HCT116 (cell line): Measurements from ENCODE around the gene ADD1. TPM values are rescaled to one million over a fixed set of nuclear protein-coding genes. Genes with fewer than 3 reads are reported as not detected.
A peak's percentile ranks its signal among the peaks of the same experiment; 100 is the strongest.

Source experiments
- ATAC-seq: fragments of 200-7000 bp; cut with Tn5 transposase; 2 replicates; pipeline ENCODE4 v1.9.1; 2020; ENCODE audit warnings: mild to moderate bottlenecking, moderate library complexity
- BruUV-seq: library from RNA; stranded (reverse); fragments of 400-500 nt; replicated peaks from 2 replicates; lab custom pipeline; 2021; lab: Mats Ljungman, UMichigan
- CTCF ChIA-PET: fragments of 300-600 bp; sonication (Branson Sonifier 250); formaldehyde crosslinking; loops from one replicate; lab custom pipeline; 2021; ENCODE audit warnings: antibody characterized with exemption; lab: Charles Lee
- POLR2A ChIA-PET: fragments of 300-600, 350-600 bp; sonication (Branson Sonifier 250); formaldehyde crosslinking; loops from one replicate; lab custom pipeline; 2021; ENCODE audit warnings: antibody characterized with exemption; lab: Charles Lee
- RAD21 ChIA-PET, 2 experiments: fragments of 300-600 bp; sonication (Branson Sonifier 250); formaldehyde crosslinking; loops; one replicate each; lab custom pipeline; 2023; ENCODE audit warnings: low total read pairs in 2 of 2; ENCODE audit not compliant: uncharacterized antibody in 2 of 2, unreplicated experiment in 2 of 2, low non-redundant PET in 1 of 2; lab: Charles Lee
- DNase-seq: peaks from one replicate; pipeline ENCODE4 v3.0.0-alpha.2; 2010; ENCODE audit warnings: low read depth, low spot score
- H2AFZ ChIP-seq: fragments of 200-600 bp; shearing (Covaris generic), sonication (generic); 2 replicates; pipeline ENCODE4 v1.6.1; 2017; ENCODE audit warnings: low read depth, mixed run types, mixed read lengths, antibody characterized with exemption, low read length; ENCODE audit not compliant: poor library complexity, severe bottlenecking
- H3K27ac ChIP-seq: 2 replicates; pipeline ENCODE4 v1.5.1; 2012; ENCODE audit warnings: low read depth, low read length
- H3K27me3 ChIP-seq: fragments of 200-600 bp; sonication (generic); 2 replicates; pipeline ENCODE4 v1.6.1; 2016; ENCODE audit warnings: mixed run types, low read length, mixed read lengths; ENCODE audit not compliant: insufficient read depth
- H3K36me3 ChIP-seq, 2 experiments: fragments of 200-500 bp in 1 of 2; fragments of 200-600 bp in 1 of 2; sonication (Bioruptor generic) in 1 of 2; sonication (generic) in 1 of 2; 2 replicates each; pipeline versions ENCODE4 v1.5.1 to v1.6.1; 2014 to 2016; ENCODE audit warnings: low read length in 2 of 2, inconsistent platforms in 1 of 2, mixed read lengths in 1 of 2, mixed run types in 1 of 2; ENCODE audit not compliant: insufficient read depth in 2 of 2, control insufficient read depth in 1 of 2
- H3K4me1 ChIP-seq, 2 experiments: fragments of 200-600 bp in 1 of 2; sonication (generic) in 1 of 2; 2 replicates each; pipeline versions ENCODE4 v1.5.1 to v1.6.1; 2012 to 2017; ENCODE audit warnings: low read length in 2 of 2, inconsistent platforms in 1 of 2, mild to moderate bottlenecking in 1 of 2, mixed read lengths in 1 of 2, mixed run types in 1 of 2, moderate library complexity in 1 of 2; ENCODE audit not compliant: insufficient read depth in 2 of 2, control insufficient read depth in 1 of 2
- H3K4me2 ChIP-seq: fragments of 200-600 bp; sonication (generic); 2 replicates; pipeline ENCODE4 v1.6.1; 2017; ENCODE audit warnings: mixed run types, low read length, mixed read lengths
- H3K4me3 ChIP-seq, 2 experiments: fragments of 200-600 bp in 1 of 2; sonication (generic) in 1 of 2; replicated peaks in 1 of 2; 2 replicates each; pipeline ENCODE4 v1.5.1; 2011 to 2016; ENCODE audit warnings: low read length in 2 of 2, control low read depth in 1 of 2, low read depth in 1 of 2, mild to moderate bottlenecking in 1 of 2, mixed read lengths in 1 of 2, mixed run types in 1 of 2
- H3K79me2 ChIP-seq: fragments of 200-600 bp; sonication (generic); 2 replicates; pipeline ENCODE4 v1.6.1; 2017; ENCODE audit warnings: mild to moderate bottlenecking, mixed run types, low read length, moderate library complexity, mixed read lengths; ENCODE audit not compliant: insufficient read depth
- H3K9ac ChIP-seq: fragments of 200-600 bp; sonication (generic); 2 replicates; pipeline ENCODE4 v1.6.1; 2016; ENCODE audit warnings: low read length, mixed read lengths
- H3K9me2 ChIP-seq: fragments of 200-600 bp; sonication (generic), shearing (Covaris generic); 2 replicates; pipeline ENCODE4 v1.6.1; 2017; ENCODE audit warnings: mixed run types, mild to moderate bottlenecking, moderate library complexity; ENCODE audit not compliant: insufficient read depth
- H3K9me3 ChIP-seq, 2 experiments: fragments of 200-500 bp in 1 of 2; fragments of 200-600 bp in 1 of 2; sonication (Bioruptor generic) in 1 of 2; sonication (generic) in 1 of 2; 2 replicates each; pipeline ENCODE4 v1.6.1; 2014 to 2017; ENCODE audit warnings: low read length in 2 of 2, mixed read lengths in 2 of 2, inconsistent platforms in 1 of 2, low read depth in 1 of 2, mild to moderate bottlenecking in 1 of 2, mixed run types in 1 of 2, moderate library complexity in 1 of 2; ENCODE audit not compliant: control insufficient read depth in 1 of 2, insufficient read depth in 1 of 2
- H4K20me1 ChIP-seq: fragments of 200-600 bp; sonication (generic), shearing (Covaris generic); 2 replicates; pipeline ENCODE4 v1.6.1; 2017; ENCODE audit warnings: mixed run types, mild to moderate bottlenecking, moderate library complexity; ENCODE audit not compliant: insufficient read depth
- EZH2 ChIP-seq: fragments of 200-600 bp; sonication (generic); IDR thresholded peaks from 2 replicates; pipeline ENCODE4 v1.6.1; 2017; ENCODE audit warnings: antibody characterized with exemption, mixed run types
- EZH2phosphoT487 ChIP-seq: fragments of 200-600 bp; IDR thresholded peaks from 2 replicates; pipeline ENCODE4 v1.6.1; 2018; ENCODE audit warnings: antibody characterized with exemption, borderline replicate concordance
- MAX ChIP-seq: IDR thresholded peaks from 2 replicates; pipeline ENCODE4 v1.6.1; 2012
- POLR2A ChIP-seq: IDR thresholded peaks from 2 replicates; pipeline ENCODE4 v1.7.0; 2011; ENCODE audit warnings: borderline replicate concordance; ENCODE audit not compliant: insufficient read depth, insufficient read length; ENCODE audit errors: extremely low read depth
- POLR2AphosphoS5 ChIP-seq: IDR thresholded peaks from 2 replicates; pipeline ENCODE4 v1.6.1; 2011; ENCODE audit warnings: mild to moderate bottlenecking, low read depth, low read length, moderate library complexity
- RAD21 ChIP-seq: IDR thresholded peaks from 2 replicates; pipeline ENCODE4 v1.6.1; 2012; ENCODE audit warnings: low read depth, mild to moderate bottlenecking
- SP1 ChIP-seq: IDR thresholded peaks from 2 replicates; pipeline ENCODE4 v1.6.1; 2012; ENCODE audit warnings: low read depth
- ZFX ChIP-seq: fragments of 450-650 bp; IDR thresholded peaks from 2 replicates; pipeline ENCODE4 v1.6.1; 2017
- ZNF274 ChIP-seq: fragments of 200-500 bp; sonication (Bioruptor generic); IDR thresholded peaks from 2 replicates; pipeline ENCODE4 v1.6.1; 2014; ENCODE audit warnings: mild to moderate bottlenecking, low read depth, low read length, inconsistent platforms
- intact Hi-C: fragments of 100-400 bp; cut with micrococcal nuclease; formaldehyde crosslinking; loops from 2 replicates; pipeline ENCODE4 v1.10.0; 2022
- total RNA-seq: library from RNA; stranded (reverse); gene quantifications from one replicate; pipeline ENCODE4 v1.2.1, GENCODE V29; 2021; ENCODE audit not compliant: unreplicated experiment
- TF ChIP-seq, protein P1 (sequence below): IDR thresholded peaks from 2 replicates; pipeline ENCODE4 v1.6.1; 2012

ADD1 gene
- total RNA-seq, 1 experiment from 2014 or later: 139 TPM

- H3K4me3 ChIP-seq: no peak overlapping the region
- ChIA-PET CTCF (no interaction called here), RAD21 (no interaction called here), POLR2A (no interaction called here)
- H4K20me1 ChIP-seq: no peaks in the 10 kb centered on the region; the same call in 1 of the 2 replicates
- peaks cover 0 to 8% of the 10 kb centered on the region in 2 experiments; a peak in 2 of 4 replicates for H3K36me3 ChIP-seq
- H3K79me2 ChIP-seq: no peaks in the 10 kb centered on the region
- H3K27me3 ChIP-seq: no peaks in the 10 kb centered on the region
- no TSS peak for BruUV-seq
- DNase-seq (no peak), ATAC-seq (no peak)
- H3K4me1 ChIP-seq: no peaks in the 10 kb centered on the region
- H3K9me3 ChIP-seq: no peaks in the 10 kb centered on the region
- peaks cover 4% of the 10 kb centered on the region; the same call in 1 of the 2 replicates for H3K9me2 ChIP-seq
- no peak for TF ChIP-seq SP1
- no peak for TF ChIP-seq POLR2A
- no peak for TF ChIP-seq ZFX
- TF ChIP-seq EZH2phosphoT487: no peak
- TF ChIP-seq, protein P1, sequence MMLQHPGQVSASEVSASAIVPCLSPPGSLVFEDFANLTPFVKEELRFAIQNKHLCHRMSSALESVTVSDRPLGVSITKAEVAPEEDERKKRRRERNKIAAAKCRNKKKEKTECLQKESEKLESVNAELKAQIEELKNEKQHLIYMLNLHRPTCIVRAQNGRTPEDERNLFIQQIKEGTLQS: no peak
- no peak for TF ChIP-seq RAD21
- TF ChIP-seq ZNF274: no peak
- TF ChIP-seq EZH2: no peak
- H3K4me2 ChIP-seq: no peak overlapping the region
- intact Hi-C loops: no loop called here
- H3K9ac ChIP-seq: no peak overlapping the region
- no peak overlapping the region for H3K27ac ChIP-seq
- no peak overlapping the region for H2AFZ ChIP-seq
Observed at GRCh38 chr4:2836391-2836859, 7.2 kb upstream of the ADD1 start.

GRCh38 chr4:2837110-2837903 is 6.3 kb upstream of the ADD1 start:
- Histone ChIP-seq H3K4me3 (no peak overlapping the region), H4K20me1 (no peaks in the 10 kb centered on the region; the same call in 1 of the 2 replicates), H3K9ac (no peak overlapping the region), H3K4me2 (no peak overlapping the region), H3K9me3 (no peaks in the 10 kb centered on the region), H3K79me2 (no peaks in the 10 kb centered on the region), H3K36me3 (peaks cover 0 to 5% of the 10 kb centered on the region in 2 experiments; a peak in 2 of 4 replicates), H3K27me3 (no peaks in the 10 kb centered on the region), H3K27ac (no peak overlapping the region), H2AFZ (no peak overlapping the region), H3K4me1 (no peaks in the 10 kb centered on the region), H3K9me2 (peaks cover 4% of the 10 kb centered on the region; the same call in 1 of the 2 replicates)
- TF ChIP-seq POLR2AphosphoS5: peak; percentile 30; the same call in 1 of the 2 replicates
- no peak for TF ChIP-seq MAX
- BruUV-seq: no TSS peak
- ChIA-PET POLR2A (no interaction called here), RAD21 (no interaction called here), CTCF (no interaction called here)
- intact Hi-C loops: no loop called here
- ATAC-seq (peak; percentile 39; the same call in 1 of the 2 replicates), DNase-seq (no peak)
